NCI-H1092 treated with DMSO at 0.1 percent for 48 hours (cell line): ENCODE data around the gene ANKRD18B.
"Not testable (repeated sequence)": the region's sequence is repeated elsewhere in the genome, so short reads cannot be mapped to it uniquely, and the experiment has no call there.

Source experiments
- DNase-seq: peaks from one replicate; lab custom pipeline; 2025; lab: John Stamatoyannopoulos, UW

Gene ANKRD18B

DNA sequence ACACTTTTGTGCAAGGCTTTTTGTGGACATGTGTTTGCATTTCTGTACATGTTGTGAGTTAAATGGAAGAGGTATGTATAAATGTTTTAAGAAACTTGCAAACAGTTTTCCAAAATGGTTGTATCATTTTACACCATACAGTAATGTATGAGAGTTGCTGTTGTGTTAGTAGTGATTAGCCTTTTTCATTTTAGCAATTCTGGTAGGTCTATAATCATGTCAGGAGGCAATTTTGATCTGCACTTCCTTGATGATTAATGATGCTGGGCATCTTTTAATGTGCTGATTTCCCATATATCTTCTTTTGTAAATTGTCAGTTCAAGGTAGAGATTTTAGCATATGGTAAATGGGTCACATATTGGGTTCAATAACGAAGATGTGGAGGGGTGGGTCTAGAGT, 87.3 kb downstream of the ANKRD18B start:
- no peak for DNase-seq

DNA sequence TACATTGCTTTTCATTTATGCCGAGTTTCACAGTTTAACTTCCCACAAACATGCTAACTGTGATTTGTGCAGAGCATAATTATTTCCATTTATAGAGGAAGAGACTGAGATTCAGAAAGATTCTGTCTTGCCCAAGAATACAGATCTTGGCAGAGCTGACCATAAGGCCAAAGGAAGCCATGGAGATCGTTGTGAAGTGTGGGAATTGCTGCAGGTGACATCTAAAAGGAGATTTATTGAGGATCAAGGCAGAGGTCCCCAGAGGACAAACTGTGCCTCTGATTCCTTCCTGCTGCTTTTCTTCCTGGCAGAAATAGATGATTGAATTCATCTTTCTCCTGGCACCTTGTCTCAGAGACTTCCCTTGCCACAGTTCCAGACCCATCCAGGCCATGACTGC, 88.4 kb downstream of the ANKRD18B start:
- not testable (repeated sequence) for DNase-seq

DNA sequence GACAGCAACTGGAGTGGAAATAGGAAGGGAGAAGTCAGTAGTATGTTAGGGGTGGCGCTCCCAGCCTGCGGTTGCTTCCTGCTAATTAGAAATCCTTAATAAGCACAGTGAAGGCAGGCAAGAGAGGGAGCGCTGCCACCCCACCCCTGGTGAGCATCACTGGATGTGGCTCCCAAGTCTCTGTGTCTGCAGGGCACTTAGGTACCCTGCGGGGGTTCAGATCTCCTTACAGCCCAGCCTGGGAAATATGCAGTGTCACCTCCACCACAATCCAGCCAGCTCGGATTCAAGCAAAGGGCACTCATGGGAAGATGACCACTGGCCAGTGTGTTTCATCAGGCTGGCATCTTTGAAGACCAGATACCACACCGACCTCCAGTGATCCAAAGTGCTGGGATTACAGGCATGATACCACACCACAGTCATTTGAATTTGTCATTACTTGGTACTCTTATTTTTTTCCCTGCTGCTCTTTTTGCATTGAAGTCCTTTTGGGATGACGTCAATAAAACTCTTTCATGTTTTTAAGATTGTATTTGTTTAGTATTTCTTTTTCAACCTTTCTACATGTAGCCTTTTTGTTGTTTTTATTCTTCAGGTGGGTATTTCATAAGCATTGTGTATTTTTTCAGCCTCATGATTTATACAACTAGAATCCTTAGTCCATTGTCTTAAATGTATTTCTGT, 90.1 kb downstream of the ANKRD18B start:
- no peak for DNase-seq

DNA sequence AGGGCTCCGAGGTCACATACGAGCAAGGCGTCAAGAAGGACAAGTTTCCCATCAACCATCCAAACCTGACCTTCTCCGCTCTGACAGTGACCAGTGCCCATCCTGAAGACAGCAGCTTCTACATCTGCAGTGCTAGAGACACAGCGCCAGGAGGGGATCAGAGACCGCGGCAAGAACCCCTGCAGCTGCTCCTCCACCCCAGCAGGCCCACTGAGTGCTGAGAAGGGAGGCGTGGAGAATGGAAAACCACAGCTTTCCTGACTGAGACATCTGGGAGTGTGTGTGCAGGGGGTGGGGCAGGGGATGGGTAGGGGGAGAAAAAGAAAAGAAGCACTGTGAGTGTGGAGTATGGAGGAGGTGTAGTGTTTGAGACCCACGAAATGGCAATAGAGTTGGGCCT, 94.3 kb downstream of the ANKRD18B start:
- not testable (repeated sequence) for DNase-seq

DNA sequence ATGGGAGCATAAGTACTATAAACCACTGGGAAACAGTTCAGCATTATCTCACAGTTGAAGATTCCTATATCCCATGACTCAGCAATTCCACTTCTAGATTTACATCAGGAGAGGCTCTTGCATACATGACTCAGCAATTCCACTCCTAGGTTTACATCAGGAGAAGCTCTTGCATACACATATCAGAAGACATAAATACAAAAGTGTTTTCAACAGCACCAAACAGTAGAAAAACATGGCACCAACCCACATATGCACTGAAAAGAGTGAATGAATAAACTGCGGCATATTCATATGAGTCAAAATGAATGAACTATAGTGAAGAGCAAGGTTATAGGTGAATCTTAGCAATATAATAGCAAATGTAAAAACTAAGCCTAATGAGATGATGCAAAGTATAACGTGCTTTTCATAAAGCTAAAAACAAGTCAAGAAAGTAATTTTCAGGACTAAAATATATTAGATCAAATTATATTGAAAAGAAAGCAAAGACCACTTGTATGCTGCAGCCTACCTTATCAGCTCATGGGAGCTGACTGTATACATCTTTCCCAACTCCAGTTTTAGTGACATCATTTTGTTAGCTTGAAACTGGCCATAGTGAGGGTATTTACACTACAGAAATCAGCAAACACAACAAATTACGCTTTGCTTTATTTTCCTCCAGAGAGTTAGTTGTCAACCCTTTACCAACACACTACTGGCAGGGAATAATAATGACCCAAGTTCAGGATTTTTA, 95.8 kb downstream of the ANKRD18B start:
- DNase-seq: no peak

DNA sequence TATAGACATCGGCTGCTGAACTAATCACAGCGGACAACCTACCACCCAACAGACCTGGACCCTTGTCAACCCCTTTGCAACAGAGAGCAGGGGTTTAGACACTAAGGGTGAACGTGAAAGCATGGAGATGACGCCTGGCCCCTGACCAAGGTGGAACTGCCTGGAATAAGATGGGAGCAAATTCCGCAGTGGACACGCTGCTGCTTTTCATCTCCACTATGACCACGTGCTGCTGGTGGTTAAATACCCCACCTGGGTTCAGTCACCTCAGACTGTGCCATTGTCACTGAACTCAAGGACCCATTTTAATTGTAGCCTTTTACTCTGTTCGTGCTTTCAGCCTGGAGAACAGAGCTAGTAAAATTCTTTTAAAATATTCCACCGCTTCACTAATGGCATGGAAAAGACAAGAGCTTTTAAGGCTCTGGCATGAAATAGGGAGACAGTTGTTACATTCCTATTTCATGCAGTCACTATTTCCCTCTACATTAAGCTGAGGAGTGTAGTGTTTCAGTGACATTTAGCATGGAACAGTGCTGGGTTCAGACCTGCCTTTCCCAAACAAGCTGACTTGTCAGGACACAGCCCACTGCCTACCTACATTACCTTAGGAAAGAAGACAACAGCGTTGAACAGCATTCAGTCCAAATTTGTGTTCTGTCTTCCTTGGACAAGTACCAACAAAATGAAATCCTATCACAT, 96.8 kb downstream of the ANKRD18B start:
- no peak for DNase-seq
